Nephron (organoid): ENCODE results near the gene SCGB2A2.

Experiments
- H3K27ac Mint-ChIP-seq, 3 experiments: 2 replicates each; pipeline ENCODE4 v1.8.0; 2020; ENCODE audit warnings: mixed read lengths in 3 of 3, mild to moderate bottlenecking in 2 of 3, moderate library complexity in 1 of 3
- H3K27me3 Mint-ChIP-seq: 2 replicates; pipeline ENCODE4 v1.8.0; 2021; ENCODE audit warnings: low read depth, mild to moderate bottlenecking, moderate library complexity, mixed read lengths
- H3K36me3 Mint-ChIP-seq: 2 replicates; pipeline ENCODE4 v1.8.0; 2020; ENCODE audit warnings: low read depth, mixed read lengths
- H3K4me1 Mint-ChIP-seq: 2 replicates; pipeline ENCODE4 v1.8.0; 2020; ENCODE audit warnings: mixed read lengths
- H3K4me3 Mint-ChIP-seq, 3 experiments: 2 replicates each; pipeline ENCODE4 v1.8.0; 2020; ENCODE audit warnings: mild to moderate bottlenecking in 3 of 3, mixed read lengths in 3 of 3, moderate library complexity in 2 of 3
- H3K9me3 Mint-ChIP-seq: 2 replicates; pipeline ENCODE4 v1.8.0; 2020; ENCODE audit warnings: mixed read lengths
- TF ChIP-seq, protein P1 (sequence below), 3 experiments: fragments of 200-600 bp; sonication (generic); IDR thresholded peaks; one replicate each; pipeline ENCODE4 v1.5.0; 2021; ENCODE audit warnings: antibody characterized with exemption in 3 of 3; ENCODE audit not compliant: unreplicated experiment in 3 of 3

The SCGB2A2 gene

GRCh38 chr11:62253999-62254542, 15.9 kb upstream of the SCGB2A2 start:
- Mint-ChIP-seq H3K27me3 (peaks cover 11% of the 10 kb centered on the region), H3K9me3 (peaks cover 34% of the 10 kb centered on the region), H3K36me3 (no peaks in the 10 kb centered on the region), H3K27ac (no peak overlapping the region), H3K4me3 (no peak overlapping the region), H3K4me1 (no peaks in the 10 kb centered on the region)
- TF ChIP-seq, protein P1, sequence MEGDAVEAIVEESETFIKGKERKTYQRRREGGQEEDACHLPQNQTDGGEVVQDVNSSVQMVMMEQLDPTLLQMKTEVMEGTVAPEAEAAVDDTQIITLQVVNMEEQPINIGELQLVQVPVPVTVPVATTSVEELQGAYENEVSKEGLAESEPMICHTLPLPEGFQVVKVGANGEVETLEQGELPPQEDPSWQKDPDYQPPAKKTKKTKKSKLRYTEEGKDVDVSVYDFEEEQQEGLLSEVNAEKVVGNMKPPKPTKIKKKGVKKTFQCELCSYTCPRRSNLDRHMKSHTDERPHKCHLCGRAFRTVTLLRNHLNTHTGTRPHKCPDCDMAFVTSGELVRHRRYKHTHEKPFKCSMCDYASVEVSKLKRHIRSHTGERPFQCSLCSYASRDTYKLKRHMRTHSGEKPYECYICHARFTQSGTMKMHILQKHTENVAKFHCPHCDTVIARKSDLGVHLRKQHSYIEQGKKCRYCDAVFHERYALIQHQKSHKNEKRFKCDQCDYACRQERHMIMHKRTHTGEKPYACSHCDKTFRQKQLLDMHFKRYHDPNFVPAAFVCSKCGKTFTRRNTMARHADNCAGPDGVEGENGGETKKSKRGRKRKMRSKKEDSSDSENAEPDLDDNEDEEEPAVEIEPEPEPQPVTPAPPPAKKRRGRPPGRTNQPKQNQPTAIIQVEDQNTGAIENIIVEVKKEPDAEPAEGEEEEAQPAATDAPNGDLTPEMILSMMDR (IDR thresholded peaks at IDR 0.05; ENCODE audit: unreplicated experiment in 3 of 3): no peak

GRCh38 chr11:62256281-62256680, 13.7 kb upstream of the SCGB2A2 start:
- TF ChIP-seq, protein P1 (IDR thresholded peaks at IDR 0.05; ENCODE audit: unreplicated experiment in 3 of 3): no peak
- no peaks in the 10 kb centered on the region for H3K4me1 Mint-ChIP-seq
- no peak overlapping the region for H3K27ac Mint-ChIP-seq
- peaks cover 15% of the 10 kb centered on the region for H3K9me3 Mint-ChIP-seq
- H3K36me3 Mint-ChIP-seq: no peaks in the 10 kb centered on the region
- peaks cover 13% of the 10 kb centered on the region for H3K27me3 Mint-ChIP-seq
- H3K4me3 Mint-ChIP-seq: no peak overlapping the region

DNA sequence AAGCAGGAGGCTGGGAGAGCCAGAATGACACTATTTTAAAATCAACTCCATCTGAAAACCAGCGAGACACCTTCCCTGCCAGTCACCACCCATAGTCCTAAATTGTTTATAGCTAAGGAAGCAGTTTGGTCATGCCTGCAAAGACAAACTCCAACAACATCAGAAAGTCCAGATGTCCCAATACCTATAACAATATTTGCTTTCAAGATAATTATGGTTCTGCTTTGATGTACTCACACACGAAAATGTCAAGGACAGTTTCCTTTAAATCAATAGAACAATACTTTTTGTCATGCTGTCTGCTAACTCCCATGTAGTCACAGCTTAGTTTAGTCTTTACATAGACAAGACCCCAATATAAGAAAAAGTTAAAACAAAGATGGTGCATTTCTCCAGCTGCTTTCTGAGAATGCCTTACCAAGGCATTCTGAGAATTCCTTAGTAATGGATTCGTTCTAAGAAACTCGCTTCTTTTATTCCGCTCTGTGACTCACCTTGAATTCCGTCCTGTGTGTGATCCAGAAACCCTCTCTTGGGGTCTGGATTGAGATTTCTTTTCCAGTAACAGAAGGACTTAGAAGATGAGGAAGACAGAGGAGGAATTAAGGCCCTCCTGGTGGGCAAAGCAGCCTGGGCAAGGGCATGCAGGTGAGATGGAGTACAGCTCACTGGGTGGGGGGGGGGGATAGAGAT, 9.6 kb upstream of the SCGB2A2 start:
- TF ChIP-seq, protein P1 (IDR thresholded peaks at IDR 0.05; ENCODE audit: unreplicated experiment in 3 of 3): no peak
- no peaks in the 10 kb centered on the region for H3K36me3 Mint-ChIP-seq
- peaks cover 32% of the 10 kb centered on the region for H3K27me3 Mint-ChIP-seq
- H3K4me3 Mint-ChIP-seq: no peak overlapping the region
- no peaks in the 10 kb centered on the region for H3K4me1 Mint-ChIP-seq
- peaks cover 2% of the 10 kb centered on the region for H3K9me3 Mint-ChIP-seq
- no peak overlapping the region for H3K27ac Mint-ChIP-seq

DNA sequence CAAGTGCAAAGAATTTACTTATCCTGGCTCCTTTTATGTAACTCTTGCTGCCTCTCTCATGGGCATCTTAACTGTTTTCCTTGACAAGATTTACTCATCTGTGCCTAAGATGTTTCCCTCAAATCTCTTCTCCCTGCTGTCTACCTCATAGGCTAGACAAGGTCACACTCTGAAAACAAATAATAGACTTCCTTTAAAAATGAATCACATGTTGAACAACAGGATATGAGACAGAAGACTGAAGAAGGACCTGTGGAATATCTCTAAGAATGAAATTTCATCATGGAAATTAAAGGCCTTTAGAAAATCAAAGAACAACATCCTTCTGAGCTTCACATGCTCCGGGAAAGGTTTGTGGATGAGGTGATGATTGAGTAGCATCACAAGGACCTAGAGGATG, 6.0 kb upstream of the SCGB2A2 start:
- Mint-ChIP-seq H3K9me3 (peaks cover 2% of the 10 kb centered on the region), H3K4me3 (no peak overlapping the region), H3K4me1 (no peaks in the 10 kb centered on the region), H3K36me3 (no peaks in the 10 kb centered on the region), H3K27me3 (peaks cover 49% of the 10 kb centered on the region), H3K27ac (no peak overlapping the region)
- TF ChIP-seq, protein P1 (IDR thresholded peaks at IDR 0.05; ENCODE audit: unreplicated experiment in 3 of 3): no peak

- Mint-ChIP-seq H3K27me3 (peaks cover 40% of the 10 kb centered on the region), H3K4me1 (no peaks in the 10 kb centered on the region), H3K36me3 (no peaks in the 10 kb centered on the region), H3K4me3 (no peak overlapping the region), H3K9me3 (peaks cover 2% of the 10 kb centered on the region), H3K27ac (no peak overlapping the region)
- TF ChIP-seq, protein P1 (IDR thresholded peaks at IDR 0.05; ENCODE audit: unreplicated experiment in 3 of 3): no peak
These were observed 3.4 kb upstream of the SCGB2A2 start for GRCh38 chr11:62266558-62266957.

- no peak overlapping the region for H3K27ac Mint-ChIP-seq
These were observed 2.9 kb upstream of the SCGB2A2 start for GRCh38 chr11:62267050-62267449.

More at GRCh38 chr11:62267050-62267449, 2.9 kb upstream of the SCGB2A2 start:
- no peaks in the 10 kb centered on the region for H3K4me1 Mint-ChIP-seq
- TF ChIP-seq, protein P1 (IDR thresholded peaks at IDR 0.05; ENCODE audit: unreplicated experiment in 3 of 3): no peak
- H3K36me3 Mint-ChIP-seq: no peaks in the 10 kb centered on the region
- H3K4me3 Mint-ChIP-seq: no peak overlapping the region
- H3K27me3 Mint-ChIP-seq: peaks cover 37% of the 10 kb centered on the region
- peaks cover 2% of the 10 kb centered on the region for H3K9me3 Mint-ChIP-seq
